ENCODE data around the gene LY6G5C. TPM values are rescaled to one million over a fixed set of nuclear protein-coding genes. Genes with fewer than 3 reads are reported as not detected.

Gene LY6G5C
- total and polyA plus RNA-seq, 9 of the 15 experiments (the other 6 are each of a cell fraction or from before 2014, with no cell fraction given) = 0.10 to 0.67 (median 0.46) TPM; not detected in 4

DNA sequence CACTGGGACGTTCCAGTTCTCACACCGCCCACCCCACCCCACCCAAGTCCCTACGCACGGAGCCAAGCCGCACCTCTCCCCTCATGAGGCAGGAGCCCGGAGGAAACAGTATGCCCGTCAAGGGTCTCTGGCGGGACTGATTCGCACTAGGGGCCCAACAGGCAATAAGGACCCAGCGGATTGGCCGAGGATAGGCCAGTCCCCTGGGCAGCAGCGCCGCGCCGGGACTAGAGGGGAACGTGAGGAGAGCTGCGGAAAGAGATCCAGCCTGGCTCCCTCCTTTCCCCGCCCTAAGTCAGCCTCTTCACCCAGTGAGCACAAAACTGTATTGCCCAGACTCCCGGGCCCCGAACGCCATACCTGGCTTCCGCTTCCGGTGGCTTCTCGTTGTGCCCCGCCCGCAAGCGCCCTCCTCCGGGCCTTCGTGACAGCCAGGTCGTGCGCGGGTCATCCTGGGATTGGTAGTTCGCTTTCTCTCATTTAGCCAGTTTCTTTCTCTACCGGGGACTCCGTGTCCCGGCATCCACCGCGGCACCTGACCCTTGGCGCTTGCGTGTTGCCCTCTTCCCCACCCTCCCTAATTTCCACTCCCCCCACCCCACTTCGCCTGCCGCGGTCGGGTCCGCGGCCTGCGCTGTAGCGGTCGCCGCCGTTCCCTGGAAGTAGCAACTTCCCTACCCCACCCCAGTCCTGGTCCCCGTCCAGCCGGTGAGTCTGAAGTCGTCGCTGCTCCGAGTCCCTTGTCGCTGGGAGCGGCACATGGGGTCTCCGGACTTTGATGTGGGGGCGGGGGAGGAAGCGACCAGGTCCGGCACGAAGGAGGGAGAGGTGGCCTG lies 15.1 kb downstream of the LY6G5C start, which contains the start of gene CSNK2B (continued):
- peak; percentile 15 for TF ChIP-seq E2F4 (CRISPR knock-in tag; IDR thresholded peaks at IDR 0.05; ENCODE audit: low read depth)
- peak; percentile 98 for TF ChIP-seq ETS1 (conservative IDR thresholded peaks at IDR 0.05; ENCODE audit: control insufficient read depth, low read depth, low read length)
- peak; percentile 67; the same call in 1 of the 2 replicates for TF ChIP-seq LCOR (CRISPR knock-in tag; IDR thresholded peaks at IDR 0.05)
- TF ChIP-seq GABPB2 (CRISPR knock-in tag; conservative IDR thresholded peaks at IDR 0.05) = peak; percentile 73
- no peak for TF ChIP-seq ZNF717 (CRISPR knock-in tag; IDR thresholded peaks at IDR 0.05)
- no peak for TF ChIP-seq EWSR1 (IDR thresholded peaks at IDR 0.05; ENCODE audit: borderline replicate concordance, low read depth, partially characterized antibody)
- TF ChIP-seq KHSRP (IDR thresholded peaks at IDR 0.05) = no peak
- TF ChIP-seq PRMT5 (CRISPR knock-in tag; IDR thresholded peaks at IDR 0.05) = no peak
- 0 out of 2 replicates have a peak, but pooled peaks have one; percentile 37 for TF ChIP-seq NR1H2 (CRISPR knock-in tag; IDR thresholded peaks at IDR 0.05)
- TF ChIP-seq HMGXB4 (CRISPR knock-in tag; IDR thresholded peaks at IDR 0.05) = peak; percentile 79; the same call in 1 of the 2 replicates
- no peak for TF ChIP-seq SIRT6 (IDR thresholded peaks at IDR 0.05; ENCODE audit: low read depth, low read length)
- TF ChIP-seq CHD2 (IDR thresholded peaks at IDR 0.05; ENCODE audit: low read depth, low read length) = peak; percentile 12; the same call in 1 of the 2 replicates
- TF ChIP-seq, protein P1, sequence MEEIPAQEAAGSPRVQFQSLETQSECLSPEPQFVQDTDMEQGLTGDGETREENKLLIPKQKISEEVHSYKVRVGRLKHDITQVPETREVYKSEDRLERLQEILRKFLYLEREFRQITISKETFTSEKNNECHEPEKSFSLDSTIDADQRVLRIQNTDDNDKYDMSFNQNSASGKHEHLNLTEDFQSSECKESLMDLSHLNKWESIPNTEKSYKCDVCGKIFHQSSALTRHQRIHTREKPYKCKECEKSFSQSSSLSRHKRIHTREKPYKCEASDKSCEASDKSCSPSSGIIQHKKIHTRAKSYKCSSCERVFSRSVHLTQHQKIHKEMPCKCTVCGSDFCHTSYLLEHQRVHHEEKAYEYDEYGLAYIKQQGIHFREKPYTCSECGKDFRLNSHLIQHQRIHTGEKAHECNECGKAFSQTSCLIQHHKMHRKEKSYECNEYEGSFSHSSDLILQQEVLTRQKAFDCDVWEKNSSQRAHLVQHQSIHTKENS (CRISPR knock-in tag; IDR thresholded peaks at IDR 0.05) = 0 out of 2 replicates have a peak, but pooled peaks have one; percentile 55
- peak; percentile 35 to 83; a peak in 2 of 4 replicates for TF ChIP-seq UBTF (IDR thresholded peaks at IDR 0.05; ENCODE audit: borderline replicate concordance in 1 of 2, low read depth in 2 of 2, low read length in 2 of 2)
- TF ChIP-seq ZNF140 (CRISPR knock-in tag; IDR thresholded peaks at IDR 0.05) = no peak
- TF ChIP-seq TCFL5 (CRISPR knock-in tag; conservative IDR thresholded peaks at IDR 0.05) = no peak
- peak; percentile 61 for TF ChIP-seq KAT2B (IDR thresholded peaks at IDR 0.05; ENCODE audit: low read depth, low read length)
- peak in 1 of 2 experiments; percentile 97; a peak in 2 of 4 replicates for TF ChIP-seq HDAC1 (IDR thresholded peaks at IDR 0.05)
- TF ChIP-seq DPF2 (IDR thresholded peaks at IDR 0.05) = peak; percentile 50; the same call in 1 of the 2 replicates
- peak; percentile 89 for TF ChIP-seq BRD9 (IDR thresholded peaks at IDR 0.05; ENCODE audit: low read depth, partially characterized antibody)
